ENCODE measurements around the gene E2F4.

DNA sequence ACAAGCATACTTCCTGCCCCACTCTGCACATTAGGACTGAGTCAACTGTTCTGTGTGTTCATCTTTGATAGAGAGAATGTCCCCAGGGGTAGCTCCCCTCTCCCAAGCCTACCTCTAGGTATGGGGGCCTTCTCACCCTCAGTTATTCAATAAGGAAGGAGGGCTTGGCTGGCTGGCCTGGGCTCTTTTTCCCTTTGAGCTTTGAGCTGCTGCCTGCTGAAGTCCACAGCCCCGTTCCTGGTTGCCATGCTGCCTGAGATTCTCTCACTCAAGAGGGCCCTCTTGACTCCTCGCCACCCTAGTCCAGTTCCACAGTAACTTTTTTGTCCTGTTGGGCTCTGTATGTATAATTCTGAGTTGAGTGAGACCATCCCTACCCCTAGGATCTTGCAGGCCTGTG lies 46.2 kb upstream of the E2F4 start:
- TF ChIP-seq CTCF (IDR thresholded peaks at IDR 0.05; ENCODE audit: insufficient read depth, low read length, poor library complexity, severe bottlenecking) (no peak), EZH2phosphoT487 (conservative IDR thresholded peaks at IDR 0.05; ENCODE audit: low read length) (no peak)

Data from SU-DHL-6 (cell line).